GM19467 (cell line): ENCODE results near the gene ERGIC1.

Experiments used
- ATAC-seq: cut with Tn5 transposase; IDR thresholded peaks from one replicate; pipeline ENCODE4 v1.9.1; 2021; ENCODE audit warnings: mild to moderate bottlenecking, moderate library complexity; ENCODE audit not compliant: unreplicated experiment

ERGIC1 gene

DNA sequence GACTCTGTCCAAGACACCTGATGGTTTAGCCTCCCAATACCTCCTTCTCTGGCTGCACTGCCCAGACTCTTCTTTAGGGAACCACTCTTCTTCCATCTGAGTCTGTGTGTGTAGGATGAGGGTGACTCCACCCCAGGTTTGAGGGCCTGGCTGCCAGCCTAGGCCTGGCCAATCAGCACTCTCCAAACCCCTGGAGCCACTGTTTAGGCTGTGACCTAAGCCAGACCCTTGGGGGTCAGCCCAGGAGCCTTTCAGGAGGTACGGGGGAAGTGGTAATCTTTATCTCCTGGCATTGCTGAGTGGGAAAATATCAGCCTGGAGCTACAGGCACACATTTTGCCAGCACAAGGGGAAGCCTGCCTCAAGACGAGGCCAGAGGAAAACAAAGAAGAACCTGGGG, 6.2 kb upstream of the ERGIC1 start:
- ATAC-seq: no peak

DNA sequence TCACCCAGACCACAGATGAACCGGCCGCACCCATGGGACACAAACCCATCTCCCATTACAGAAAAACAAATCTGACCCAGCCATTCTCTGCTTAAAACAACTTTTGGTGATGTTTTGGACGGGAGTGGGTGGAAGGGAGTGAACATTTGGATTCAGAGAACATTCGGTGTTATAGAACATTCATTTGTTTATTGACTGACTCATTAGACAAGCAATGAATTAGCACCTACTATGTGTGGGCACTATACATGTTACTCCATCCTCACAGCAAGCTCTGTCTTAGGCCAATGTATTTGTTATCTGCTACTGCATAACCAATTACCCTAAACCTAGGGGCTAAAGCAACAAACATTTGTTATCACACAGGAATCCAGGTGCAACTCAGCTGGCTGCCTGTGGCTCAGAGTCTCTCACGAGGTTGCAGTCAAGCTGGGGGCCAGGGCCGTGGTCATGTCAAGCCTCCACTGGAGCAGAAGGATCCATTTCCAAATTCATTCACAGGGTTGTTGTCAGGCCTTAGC, 5.1 kb upstream of the ERGIC1 start:
- ATAC-seq: no peak

DNA sequence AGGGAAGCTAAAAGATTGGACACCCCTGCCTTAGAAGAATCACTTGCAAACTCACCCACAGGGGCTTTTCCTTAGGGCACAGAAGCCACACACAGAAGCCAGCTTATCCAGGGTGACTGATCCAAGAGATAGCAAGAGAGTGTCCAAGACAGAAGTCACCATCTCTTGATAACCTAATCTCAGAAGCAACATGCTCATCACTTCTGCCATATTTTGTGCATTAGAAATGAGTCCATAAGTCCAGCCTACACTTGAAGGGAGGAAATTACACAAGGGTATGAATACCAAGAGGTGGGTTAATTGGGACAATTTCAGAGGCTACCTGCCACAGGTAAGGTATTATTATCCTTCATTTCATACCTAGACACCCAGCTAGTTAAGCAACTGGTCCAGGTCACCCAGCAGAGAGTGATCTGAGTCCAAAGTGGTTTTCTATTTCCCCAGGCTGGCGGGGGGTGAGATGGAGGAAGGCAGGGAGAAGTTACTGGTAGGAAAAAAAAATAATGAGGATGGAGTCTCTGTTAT, 3.7 kb upstream of the ERGIC1 start:
- no peak for ATAC-seq

DNA sequence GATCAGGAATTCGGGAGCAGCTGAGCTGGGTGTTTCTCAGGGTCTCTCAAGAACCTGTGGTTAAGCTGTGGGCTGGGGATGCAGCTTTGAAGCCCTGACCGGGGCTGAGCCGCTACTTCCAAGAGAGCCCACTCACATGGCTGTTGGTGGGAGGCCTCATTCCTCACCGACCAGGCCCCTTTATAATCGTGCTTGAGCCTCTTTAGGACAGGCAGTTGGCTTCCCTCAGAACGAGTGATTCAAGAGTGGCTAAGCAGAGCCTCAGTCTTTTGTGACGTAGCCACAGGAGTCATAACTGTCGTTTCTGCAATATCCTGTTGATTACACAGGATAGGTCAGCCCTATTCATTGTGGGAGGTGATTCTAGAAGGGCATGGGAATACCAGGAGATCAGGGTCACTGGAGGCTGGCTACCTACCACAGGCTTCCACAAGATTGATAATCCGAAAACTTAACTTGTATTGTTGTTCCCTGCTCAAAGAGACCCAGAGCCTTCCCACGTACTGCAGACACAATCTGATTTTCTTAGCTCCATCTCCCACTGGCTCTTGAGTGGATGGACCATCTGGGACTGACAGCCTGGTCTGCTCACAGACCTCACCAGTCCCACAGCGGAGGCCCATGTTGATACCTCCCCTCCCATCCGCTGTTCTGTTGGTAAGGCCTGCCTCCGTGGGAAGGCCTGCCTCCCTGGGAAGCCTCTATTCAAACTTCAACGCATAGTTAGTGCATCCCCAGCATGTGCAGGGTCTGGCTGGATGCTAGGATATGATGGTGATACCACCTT, 3.0 kb upstream of the ERGIC1 start:
- no peak for ATAC-seq

DNA sequence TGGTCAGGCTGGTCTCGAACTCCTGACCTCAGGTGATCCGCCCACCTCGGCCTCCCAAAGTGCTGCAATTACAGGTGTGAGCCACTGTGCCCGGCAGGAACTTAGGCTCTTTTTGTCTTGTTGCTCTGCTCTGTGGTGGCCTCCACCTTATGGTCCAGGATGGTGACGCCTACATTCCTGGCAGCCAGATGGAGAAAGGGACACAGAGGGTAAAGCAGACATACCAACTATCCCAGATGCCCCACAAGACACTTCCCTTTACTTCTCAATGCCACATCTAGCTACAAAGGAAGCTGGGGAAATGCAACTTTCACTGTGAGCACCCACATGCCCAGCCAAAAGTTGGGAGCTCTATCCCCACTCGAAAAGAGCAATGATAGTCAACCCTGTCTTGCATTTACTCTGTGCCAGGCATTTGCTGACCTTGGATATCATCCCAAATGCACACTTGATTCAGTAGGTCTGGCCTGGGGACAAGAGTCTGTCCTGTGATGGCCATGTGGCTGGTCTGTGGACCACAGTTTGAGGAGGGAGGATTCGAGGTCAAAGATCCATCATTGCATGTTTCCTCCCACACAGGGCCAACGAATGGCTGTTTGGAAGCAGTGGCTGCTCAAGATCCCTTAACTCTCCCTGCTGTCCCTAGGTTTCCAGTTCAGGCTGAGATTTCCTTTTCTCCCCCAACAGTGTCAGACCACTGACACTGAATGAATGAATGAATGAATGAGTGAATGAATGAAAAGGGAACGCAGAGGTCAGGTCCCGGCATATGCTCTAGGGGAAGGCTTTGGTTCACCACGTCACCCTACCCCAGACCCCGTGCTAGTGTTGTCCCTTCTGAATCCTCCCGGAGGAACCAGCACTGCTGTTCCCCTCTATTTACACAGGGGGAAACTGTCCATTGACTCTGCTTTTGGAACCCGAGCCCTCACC, 1.4 kb upstream of the ERGIC1 start:
- ATAC-seq: no peak

DNA sequence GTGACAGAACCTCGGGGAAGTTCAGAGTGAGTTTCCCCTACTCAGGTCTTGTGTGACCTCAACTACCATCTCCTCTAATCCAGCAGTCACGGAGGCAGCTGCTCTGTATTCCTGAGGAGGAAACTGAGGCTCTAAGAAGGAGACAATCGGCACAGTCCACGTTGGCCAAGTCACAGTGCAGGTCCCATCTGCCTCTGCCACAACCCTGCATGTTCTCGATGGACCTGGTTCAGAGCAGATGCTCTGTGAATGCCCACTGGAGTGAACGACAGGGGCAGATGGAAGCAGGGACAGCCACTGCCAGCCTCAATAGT, 722 bp upstream of the ERGIC1 start:
- ATAC-seq: no peak

DNA sequence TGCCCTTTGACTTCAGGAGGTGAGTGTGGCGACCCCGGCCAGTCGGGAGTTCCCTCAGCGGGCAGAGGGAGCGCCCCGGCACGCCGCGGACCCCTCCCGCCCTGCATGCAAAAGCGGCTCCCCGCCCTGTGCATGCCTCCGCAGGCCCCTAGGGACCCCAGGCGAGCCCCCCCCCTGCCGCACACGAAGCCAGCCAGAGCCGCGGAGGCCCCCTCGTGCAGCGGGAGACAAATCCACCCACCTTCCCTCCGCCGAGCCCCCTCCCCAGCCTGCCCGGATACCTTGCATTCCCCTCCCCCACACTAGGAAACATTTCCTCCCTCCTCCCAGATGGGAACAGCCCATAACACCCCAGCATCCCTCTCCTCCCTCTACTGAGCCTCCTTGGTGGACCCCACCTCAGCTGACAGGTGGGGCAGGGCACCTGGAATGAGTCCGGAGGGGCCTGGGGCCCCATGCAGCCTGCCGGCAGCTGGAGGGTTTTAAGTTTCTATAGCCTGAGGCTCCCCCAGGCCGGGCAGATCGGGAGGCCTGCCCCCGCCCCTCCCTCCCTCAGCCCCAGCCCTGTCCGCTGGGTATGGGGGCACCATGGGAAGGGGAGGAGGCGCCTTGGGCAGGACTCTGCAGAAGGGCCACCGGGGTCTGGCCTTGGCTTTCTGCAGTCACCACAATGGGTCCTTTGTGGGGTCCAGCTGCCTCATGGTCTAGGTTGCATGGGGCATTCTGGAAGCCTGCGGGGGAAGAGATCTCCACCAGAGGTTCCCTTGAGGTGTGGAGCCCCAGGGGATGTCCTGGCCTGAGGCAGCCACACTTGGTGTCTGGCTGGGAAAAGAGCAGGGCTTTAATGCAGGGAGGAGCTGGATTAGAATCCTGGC, 601 bp downstream of the ERGIC1 start:
- ATAC-seq: peak; percentile 20

DNA sequence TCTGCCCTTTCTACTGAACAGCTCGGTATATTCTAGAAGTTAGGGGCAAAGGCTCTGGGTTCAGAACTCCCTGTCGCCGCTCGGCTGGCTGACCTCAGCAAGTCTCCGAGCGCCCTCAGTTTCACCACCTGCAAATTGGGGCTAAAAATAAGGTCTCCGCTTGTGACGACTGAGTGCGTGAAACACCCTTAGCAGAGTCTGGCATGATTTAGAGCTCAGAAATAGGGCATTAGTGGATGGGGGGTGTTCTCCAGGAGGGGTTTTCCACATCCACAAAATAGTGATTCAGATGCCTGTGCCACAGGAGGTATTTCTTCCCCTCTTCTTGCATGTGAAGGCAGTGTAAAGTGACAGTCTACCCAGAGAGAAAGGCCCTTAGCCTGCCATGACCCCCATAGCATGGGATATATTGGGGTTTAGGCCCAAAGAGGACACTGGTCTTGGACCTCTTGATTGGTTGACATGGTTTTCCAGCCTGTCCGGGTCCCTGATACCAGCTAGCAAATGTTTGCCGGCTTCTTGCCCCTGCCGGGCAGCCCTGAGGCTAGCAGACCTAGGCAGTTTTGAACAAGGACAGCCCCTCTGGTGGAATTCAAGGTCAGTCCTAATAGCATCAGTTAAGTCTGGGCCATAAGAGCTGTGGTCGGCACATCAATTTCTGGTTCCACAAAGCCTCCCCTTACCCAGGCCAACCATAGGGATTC, 1.4 kb downstream of the ERGIC1 start:
- ATAC-seq: no peak

DNA sequence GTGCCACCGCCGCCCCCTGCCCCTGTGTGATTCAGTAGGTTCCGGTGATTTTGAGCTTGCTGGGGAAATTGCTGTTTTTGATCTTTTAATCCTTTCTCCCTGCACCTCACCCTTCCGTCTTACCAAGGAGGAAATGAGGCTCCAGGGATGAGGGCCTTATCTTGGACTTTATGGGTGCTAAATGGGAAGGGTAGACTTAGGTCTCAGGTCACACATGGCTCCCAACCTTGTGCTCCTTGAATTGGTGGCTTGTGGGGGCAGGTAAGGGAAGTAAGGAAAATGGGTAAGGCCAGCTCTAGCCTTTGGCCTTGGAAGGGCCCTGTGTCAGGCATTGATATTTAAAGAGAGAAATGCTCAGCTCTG, 1.9 kb downstream of the ERGIC1 start:
- no peak for ATAC-seq

DNA sequence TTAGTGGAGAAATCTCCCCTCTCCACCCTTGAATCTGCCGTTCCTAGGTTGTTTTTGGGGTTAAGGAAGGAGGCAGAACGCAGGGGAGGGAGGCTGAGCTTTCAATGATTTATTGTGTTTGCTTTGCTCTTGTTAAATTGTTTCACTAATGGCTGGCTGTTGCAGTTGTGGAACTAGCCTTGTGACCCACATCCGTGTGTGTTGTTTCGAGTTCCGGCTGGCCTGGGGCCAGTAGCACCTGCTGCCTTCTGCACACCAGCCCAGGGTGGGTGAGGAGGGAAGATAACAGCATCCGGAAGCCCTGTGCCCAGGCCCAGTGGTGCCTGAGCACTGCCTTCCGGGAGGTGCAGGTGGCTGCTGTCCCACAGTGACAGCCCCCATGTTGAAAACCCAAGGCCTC, 3.6 kb downstream of the ERGIC1 start:
- peak; percentile 90 for ATAC-seq

DNA sequence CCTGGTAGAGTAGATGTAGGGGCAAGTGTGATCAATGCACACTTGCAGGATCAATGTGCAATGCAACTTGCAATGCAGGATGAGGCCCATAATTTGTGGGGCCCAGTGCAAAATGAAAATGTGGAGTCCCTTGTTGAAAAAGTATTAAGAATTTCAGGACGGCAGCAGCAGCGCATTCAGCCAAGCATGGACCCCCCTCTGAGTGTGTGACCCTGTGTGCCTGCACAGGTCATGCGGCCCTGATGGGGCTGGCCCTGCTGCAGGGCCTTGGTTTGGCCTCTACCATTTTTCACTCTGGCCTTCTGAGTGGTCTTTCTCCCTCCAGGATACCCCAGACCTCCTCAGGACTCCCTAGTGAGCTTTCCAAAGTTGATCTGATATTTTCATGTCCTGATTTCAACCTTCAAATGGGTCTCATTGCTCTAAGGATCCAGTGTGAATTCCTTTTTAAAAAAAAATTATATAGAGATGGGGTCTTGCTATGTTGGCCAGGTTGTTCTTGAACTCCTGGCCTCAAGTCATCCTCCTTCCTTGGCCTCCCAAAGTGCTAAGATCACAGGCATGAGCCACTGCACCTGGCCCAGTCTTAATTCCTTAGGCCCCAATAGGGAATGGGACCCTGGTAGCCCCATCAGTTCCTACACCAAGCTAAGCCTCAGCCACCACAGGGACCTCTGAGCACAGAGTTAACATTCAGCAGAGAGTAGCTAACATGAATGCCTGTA, 4.3 kb downstream of the ERGIC1 start:
- ATAC-seq: no peak

DNA sequence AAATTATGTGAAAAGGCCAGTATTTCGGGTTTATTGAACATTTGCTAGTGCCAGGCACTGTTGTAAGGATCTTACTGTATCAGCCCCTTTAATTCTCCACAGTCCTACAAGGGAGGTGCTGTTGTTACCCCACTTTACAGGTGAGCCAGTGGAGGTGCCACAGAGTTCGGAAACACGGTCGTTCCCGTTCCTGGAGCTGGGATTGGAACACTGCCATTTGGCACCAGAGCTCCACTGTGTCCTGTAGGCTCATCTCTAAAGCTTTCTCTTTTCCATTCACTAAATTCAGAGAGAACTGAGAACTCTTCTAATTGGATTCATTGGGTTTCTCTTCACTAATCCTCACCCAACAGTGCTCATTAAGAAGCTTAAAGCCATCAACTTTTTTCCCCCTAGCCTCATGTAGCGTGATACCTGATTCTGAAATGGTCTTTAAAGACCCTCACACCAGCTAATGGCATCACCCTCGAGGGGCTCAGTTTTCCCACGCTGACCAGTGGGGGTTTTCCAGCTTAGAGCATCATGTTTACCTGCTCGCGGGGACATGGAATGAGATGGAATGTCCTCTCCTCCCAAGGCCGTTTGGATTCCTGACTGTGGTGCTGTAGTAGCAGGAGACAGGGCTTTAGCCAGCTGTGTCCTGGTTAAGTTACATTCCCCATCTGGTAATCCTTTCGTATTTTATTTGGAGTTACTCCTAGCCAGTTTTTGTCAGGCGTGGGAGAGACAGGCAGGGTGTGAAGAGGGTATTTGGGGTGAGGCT, 5.8 kb downstream of the ERGIC1 start:
- no peak for ATAC-seq

DNA sequence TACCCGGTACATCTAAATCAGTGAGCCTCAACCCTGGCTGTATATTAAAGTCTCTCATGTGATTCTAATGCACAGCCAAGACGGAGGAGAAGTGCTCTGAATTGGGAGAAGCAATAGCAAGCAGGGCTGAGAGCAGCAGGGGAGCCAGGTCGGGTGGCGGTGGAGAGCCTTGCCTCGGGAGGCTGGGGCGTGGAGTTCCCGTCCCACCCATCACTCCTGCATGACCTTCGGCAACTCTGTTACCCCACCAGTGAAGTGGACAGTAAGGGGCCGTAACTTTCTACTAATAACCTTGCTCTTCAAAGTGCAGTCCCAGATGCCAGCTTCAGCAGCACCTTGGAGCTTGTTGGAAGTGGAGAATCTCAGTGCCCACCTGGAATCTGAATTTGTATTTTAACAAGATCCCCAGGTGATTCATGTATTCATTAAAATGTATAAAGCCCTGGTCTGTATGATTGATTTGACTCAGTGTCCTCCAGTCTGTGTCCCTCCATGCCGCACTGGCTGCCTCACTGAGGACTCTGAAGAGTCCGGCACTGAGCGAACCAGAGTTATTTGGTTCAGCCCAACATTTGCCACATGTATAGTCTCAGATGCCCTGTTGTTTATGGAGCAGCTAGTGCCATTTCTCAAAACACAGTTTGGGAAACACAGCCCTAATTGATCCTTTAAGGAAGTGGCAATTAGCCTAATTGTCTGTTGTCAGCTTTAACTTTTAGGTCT, 6.5 kb downstream of the ERGIC1 start:
- no peak for ATAC-seq

DNA sequence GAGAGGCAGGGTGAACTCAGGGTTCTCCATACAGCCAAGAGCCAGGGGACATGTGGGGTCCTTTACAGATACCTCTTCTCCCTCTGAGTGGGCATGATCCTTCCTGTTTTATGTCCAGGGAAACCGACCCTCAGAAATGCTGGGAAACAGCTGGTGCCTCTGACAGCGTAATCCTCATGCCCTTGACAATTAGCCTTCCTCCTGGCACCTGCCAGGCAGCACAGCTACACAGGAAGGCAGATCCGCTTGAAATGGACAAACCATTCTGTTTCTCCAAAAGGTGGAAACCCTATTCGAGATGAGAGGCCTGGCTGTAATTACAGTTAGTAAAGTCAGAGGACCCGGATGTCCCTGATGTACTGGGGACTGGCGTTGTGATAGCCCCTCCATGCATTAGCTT, 7.2 kb downstream of the ERGIC1 start:
- no peak for ATAC-seq

DNA sequence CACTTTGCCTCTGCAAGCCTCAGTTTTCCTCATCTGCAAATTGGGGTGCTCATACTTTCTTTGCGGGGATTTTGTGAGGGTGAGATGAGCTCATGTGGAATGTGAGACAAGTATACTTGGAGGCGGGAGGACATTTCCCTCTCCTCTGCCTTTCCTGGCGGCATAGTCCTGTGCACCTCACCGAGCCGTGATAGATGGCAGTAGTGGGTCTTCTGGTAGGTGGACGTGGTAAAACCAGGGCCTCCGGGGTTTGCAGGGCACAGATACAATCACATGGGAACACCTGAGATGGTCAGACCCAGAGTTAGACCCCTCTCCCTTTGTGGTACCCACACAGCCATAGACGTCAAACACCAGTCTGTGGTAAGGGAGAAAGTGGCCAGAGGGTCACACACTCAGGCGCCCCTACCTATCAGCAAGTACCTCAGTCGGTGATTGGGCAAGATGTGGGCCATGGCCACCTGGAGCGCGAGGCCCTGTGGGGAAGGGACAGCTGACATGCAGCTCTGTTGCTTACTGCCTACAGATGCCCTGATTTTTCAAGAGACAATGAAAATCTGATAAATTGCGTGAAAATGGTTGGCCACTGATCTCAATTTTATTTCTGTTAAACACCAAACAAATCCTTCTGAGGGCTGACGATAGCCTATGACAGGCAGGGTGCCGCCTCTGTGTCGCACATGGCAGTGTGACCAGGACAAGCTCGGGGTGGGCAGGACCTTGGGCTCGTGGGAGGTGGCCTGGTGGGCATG, 9.9 kb downstream of the ERGIC1 start:
- no peak for ATAC-seq

DNA sequence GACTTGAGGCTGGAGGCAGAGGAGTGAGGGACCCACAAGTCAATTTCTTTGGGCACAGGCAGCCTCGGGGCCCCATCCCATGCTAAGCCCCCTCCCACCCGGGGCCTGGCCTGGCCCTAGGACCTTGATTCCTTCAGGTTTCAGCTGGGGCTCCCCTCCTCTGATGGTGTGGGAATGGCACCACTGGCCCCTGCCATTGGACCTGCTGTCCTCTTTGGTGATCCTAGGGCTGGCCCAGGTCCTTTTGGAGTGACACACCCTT, 10.5 kb downstream of the ERGIC1 start:
- no peak for ATAC-seq

DNA sequence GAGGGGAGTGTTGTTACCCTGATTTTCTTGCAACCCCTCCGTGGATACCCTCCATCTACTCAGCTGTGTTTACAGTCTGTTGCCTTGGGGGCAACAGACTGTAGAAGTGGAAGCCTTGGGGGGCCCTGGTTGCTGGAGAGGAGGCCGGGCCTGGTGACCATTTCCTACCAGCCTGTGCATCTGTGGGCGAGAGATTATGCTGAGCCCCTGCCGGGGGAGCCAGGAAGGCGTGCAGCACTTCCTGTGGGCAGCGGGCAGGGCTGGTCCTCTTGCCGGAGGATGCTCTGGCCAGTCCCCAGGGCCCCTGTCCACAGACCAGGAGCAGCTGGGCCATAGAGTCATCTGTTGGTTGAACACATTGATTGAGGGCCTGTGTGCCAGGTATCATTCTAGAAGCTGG, 11.1 kb downstream of the ERGIC1 start:
- ATAC-seq: no peak

DNA sequence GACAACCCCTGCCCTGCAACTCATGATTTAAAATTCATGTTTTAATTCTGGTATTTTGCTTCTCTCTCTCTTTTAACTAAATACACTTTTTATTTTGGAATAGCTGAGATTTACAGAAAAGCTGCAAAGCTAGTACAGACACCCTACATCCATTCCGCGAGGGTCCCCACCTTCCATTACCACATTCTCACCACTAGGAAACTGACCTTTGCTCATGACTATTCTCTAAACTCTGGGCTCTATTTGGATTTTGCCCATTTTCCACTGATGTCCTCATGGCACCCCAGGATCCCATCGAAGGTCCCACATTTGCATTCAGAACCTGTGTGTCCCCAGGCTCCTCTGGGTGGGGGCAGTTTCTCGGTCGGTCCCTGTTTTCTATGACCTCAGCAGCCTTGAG, 11.5 kb downstream of the ERGIC1 start:
- no peak for ATAC-seq
